Sigmoid colon (tissue), 7 donors: ENCODE results near the gene HOMER2. TPM values are rescaled to one million over a fixed set of nuclear protein-coding genes. Genes with fewer than 3 reads are reported as not detected.
A peak's percentile ranks its signal among the peaks of the same experiment; 100 is the strongest.

Experiments
- DNase-seq: peaks from one replicate; pipeline ENCODE4 v3.0.0-alpha.2; 2019
- H3K27ac ChIP-seq, 4 donors: fragments of 200-600 bp; sonication (generic); one replicate each; pipeline ENCODE4 v1.5.1; 2016 to 2019; ENCODE audit warnings: mild to moderate bottlenecking in 1 of 4
- H3K27me3 ChIP-seq, 3 donors: fragments of 200-600 bp; sonication (generic); one replicate each; pipeline ENCODE4 v1.5.1; 2019; ENCODE audit warnings: mild to moderate bottlenecking in 1 of 3
- H3K36me3 ChIP-seq, 4 donors: fragments of 200-600 bp; sonication (generic); one replicate each; pipeline ENCODE4 v1.5.1; 2016 to 2019
- H3K4me1 ChIP-seq, 4 donors: fragments of 200-600 bp; sonication (generic); one replicate each; pipeline ENCODE4 v1.5.1; 2017 to 2019
- H3K4me3 ChIP-seq, 4 donors: fragments of 200-600 bp; sonication (generic); one replicate each; pipeline ENCODE4 v1.5.1; 2017 to 2019; ENCODE audit warnings: mild to moderate bottlenecking in 2 of 4, moderate library complexity in 1 of 4
- H3K9me3 ChIP-seq, 4 donors: fragments of 200-600 bp in 3 of 4; sonication (generic) in 3 of 4; one replicate each; pipeline versions ENCODE4 v1.5.1 to v1.6.1; 2013 to 2019
- EP300 ChIP-seq, 4 donors: sonication (generic); formaldehyde crosslinking; IDR thresholded peaks; one replicate each; pipeline ENCODE4 v1.6.1; 2017; ENCODE audit warnings: antibody characterized with exemption in 4 of 4
- POLR2A ChIP-seq, 2 donors: fragments of 450-650 bp; IDR thresholded peaks; one replicate each; pipeline ENCODE4 v1.6.1; 2016; ENCODE audit warnings: antibody characterized with exemption in 2 of 2, mild to moderate bottlenecking in 2 of 2, moderate library complexity in 2 of 2
- POLR2AphosphoS5 ChIP-seq, 4 donors: sonication (generic); formaldehyde crosslinking; IDR thresholded peaks; one replicate each; pipeline ENCODE4 v1.6.1; 2017; ENCODE audit warnings: antibody characterized with exemption in 4 of 4
- WGBS, 2 donors: extraction: QIAGEN DNeasy Blood & Tissue Kit; methylation state at CpG; one replicate each; pipeline ENCODE4 v1.1.7; 2013; 5-methylcytosine and 5-hydroxymethylcytosine counted together
- intact Hi-C: fragments of 100-400 bp; cut with DNase I; formaldehyde crosslinking; loops from one replicate; pipeline ENCODE4 v1.15.1; 2023
- polyA plus RNA-seq, 3 donors: library from polyadenylated mRNA; stranded (reverse); fragments of 200-250 nt; gene quantifications; one replicate each; pipeline ENCODE4 v1.2.3, GENCODE V29; 2013
- total RNA-seq, 4 donors: library from RNA; depleted of rRNA; stranded (reverse); fragments of >200 nt; gene quantifications; one replicate each; pipeline ENCODE4 v1.1.0, GENCODE V29; 2016
- TF ChIP-seq, protein P1 (sequence below), 4 experiments: fragments of 450-650 bp in 3 of 4; fragments of 200-600 bp in 1 of 4; IDR thresholded peaks; one replicate each; pipeline ENCODE4 v1.5.1; 2016 to 2019; ENCODE audit warnings: antibody characterized with exemption in 4 of 4, mild to moderate bottlenecking in 3 of 4, moderate library complexity in 2 of 4
- donor health status: healthy with polysubstance abuse.
- donor health status: Bipolar disorder and iron deficiency.
- donor health status: healthy.

The HOMER2 gene
- total and polyA plus RNA-seq, 7 donors: under 0.01 to 16.8 (median 7.1) TPM

DNA sequence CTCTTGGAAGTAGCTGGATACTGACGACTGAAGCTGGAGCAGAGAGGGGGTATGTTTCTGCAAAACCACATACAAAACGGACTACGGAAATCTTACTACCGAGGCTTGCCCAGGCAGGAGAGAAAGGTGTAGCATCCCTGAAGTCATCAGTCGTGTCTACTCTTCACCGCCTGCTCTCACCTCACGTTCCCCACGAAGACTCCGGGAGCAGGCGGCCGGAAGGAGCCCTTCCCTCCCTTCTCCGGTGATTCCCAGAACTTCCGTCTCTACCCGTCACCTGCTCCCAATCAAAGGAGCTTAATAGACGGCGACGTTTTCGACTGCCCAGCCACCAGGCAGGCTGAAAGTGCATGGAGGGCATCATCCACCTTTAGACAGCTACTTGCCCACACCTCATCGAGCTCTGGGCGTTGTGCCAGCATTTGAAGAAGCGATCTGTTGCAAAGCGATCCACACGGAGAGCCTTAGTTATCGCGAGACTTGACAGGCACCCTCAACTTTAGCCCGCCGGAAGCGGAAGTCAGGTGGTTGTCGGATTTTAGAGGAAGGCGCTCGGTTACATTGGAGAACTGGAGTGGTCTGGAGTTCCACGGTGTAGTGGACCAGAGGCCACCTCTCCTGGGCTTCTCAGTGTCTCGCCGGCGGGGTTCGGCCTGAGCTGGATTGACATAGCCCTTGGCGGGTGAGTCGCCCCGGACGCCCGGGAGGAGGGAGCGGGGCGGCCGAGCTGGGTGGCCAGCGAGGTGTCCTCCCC is 33.3 kb upstream of the HOMER2 start, which contains the start of gene RAMAC:
Gene RAMAC, plus strand, starts transcription at position 523 of the 754 bp plus-strand sequence. CDS start 2,809 bp downstream, outside the sequence.
- Histone ChIP-seq H3K27me3 (no peaks in the 10 kb centered on the region), H3K9me3 (no peaks in the 10 kb centered on the region), H3K4me3 (peak within 1 kb of the TSS; percentile 59 to 96 (median 76)), H3K4me1 (peaks cover 0 to 23% (median 18%) of the 10 kb centered on the region in 4 donors), H3K27ac (peak within 1 kb of the TSS; percentile 72 to 80 (median 78)), H3K36me3 (peaks cover 0 to 25% (median 6%) of the 10 kb centered on the region in 4 donors)
- peak; percentile 97 for DNase-seq
- WGBS, 2 donors: 1 to 4% methylated on average over 45 of the region's 45 CpGs
- intact Hi-C loops: loop anchor here (5.0 kb wide), 2 partner anchors 139 to 234 kb away; no protein-coding TSS in a partner anchor
- TF ChIP-seq POLR2A (IDR thresholded peaks at IDR 0.05) (peak in 1 of 2 donors; percentile 34), EP300 (IDR thresholded peaks at IDR 0.05) (no peak), POLR2AphosphoS5 (IDR thresholded peaks at IDR 0.05) (peak; percentile 48 to 85 (median 76))
- TF ChIP-seq, protein P1, sequence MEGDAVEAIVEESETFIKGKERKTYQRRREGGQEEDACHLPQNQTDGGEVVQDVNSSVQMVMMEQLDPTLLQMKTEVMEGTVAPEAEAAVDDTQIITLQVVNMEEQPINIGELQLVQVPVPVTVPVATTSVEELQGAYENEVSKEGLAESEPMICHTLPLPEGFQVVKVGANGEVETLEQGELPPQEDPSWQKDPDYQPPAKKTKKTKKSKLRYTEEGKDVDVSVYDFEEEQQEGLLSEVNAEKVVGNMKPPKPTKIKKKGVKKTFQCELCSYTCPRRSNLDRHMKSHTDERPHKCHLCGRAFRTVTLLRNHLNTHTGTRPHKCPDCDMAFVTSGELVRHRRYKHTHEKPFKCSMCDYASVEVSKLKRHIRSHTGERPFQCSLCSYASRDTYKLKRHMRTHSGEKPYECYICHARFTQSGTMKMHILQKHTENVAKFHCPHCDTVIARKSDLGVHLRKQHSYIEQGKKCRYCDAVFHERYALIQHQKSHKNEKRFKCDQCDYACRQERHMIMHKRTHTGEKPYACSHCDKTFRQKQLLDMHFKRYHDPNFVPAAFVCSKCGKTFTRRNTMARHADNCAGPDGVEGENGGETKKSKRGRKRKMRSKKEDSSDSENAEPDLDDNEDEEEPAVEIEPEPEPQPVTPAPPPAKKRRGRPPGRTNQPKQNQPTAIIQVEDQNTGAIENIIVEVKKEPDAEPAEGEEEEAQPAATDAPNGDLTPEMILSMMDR (IDR thresholded peaks at IDR 0.05): no peak

DNA sequence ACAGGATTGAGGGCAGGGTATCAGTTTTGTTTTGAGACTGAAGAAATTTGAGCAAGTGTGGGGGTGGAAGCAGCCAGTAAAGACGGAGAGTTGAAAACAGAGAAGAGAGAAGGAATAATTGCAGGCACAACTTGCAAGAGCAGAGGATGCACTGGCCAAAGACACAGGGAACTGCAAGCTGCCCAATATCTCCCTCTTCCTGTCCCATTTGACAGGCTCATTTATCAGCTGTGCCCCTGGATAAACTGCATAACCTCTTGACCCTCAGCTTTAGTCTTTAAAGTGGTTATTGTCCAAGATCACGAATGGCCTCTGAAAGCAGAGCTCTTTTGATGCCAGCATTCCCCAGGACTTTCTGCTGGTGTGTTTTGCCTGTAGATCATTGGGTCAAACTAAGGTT is 28.5 kb upstream of the HOMER2 start:
- TF ChIP-seq POLR2A (IDR thresholded peaks at IDR 0.05) (no peak), POLR2AphosphoS5 (IDR thresholded peaks at IDR 0.05) (no peak), EP300 (IDR thresholded peaks at IDR 0.05) (no peak)
- TF ChIP-seq, protein P1 (IDR thresholded peaks at IDR 0.05): no peak
- Histone ChIP-seq H3K9me3 (no peaks in the 10 kb centered on the region), H3K27me3 (no peaks in the 10 kb centered on the region), H3K27ac (no peak overlapping the region), H3K4me3 (no peak overlapping the region), H3K36me3 (no peaks in the 10 kb centered on the region), H3K4me1 (peaks cover 0 to 7% (median 5%) of the 10 kb centered on the region in 4 donors)
- 70 to 78% methylated on average over 2 of the region's 2 CpGs for WGBS, 2 donors
- DNase-seq: no peak
- intact Hi-C loops: no loop called here

DNA sequence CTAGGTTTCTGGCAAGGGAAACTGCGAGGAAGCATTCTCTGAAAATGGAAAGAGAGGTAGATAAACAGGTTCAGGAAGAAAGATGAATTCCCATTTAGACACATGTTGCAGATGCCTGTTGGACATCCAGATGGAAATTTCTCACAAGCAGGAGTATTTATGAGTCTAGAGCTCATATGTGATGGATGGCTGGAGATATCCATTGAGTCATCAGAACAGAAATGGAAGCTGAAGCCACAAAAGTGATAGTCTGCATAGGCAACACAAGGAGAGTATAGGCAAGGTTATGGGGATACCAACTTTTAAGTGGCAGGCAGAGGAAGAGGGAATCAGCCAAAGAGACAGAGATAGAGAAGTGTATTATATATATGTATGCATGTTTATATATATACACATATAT is 27.2 kb upstream of the HOMER2 start:
- WGBS, 2 donors: 96 to 97% methylated on average over 1 of the region's 1 CpG
- H3K4me3 ChIP-seq: no peak overlapping the region
- H3K36me3 ChIP-seq: no peaks in the 10 kb centered on the region
- no peak for TF ChIP-seq EP300 (IDR thresholded peaks at IDR 0.05)
- TF ChIP-seq, protein P1 (IDR thresholded peaks at IDR 0.05): no peak
- no peak for TF ChIP-seq POLR2AphosphoS5 (IDR thresholded peaks at IDR 0.05)
- TF ChIP-seq POLR2A (IDR thresholded peaks at IDR 0.05): no peak
- no peak for DNase-seq
- H3K9me3 ChIP-seq: no peaks in the 10 kb centered on the region
- H3K4me1 ChIP-seq: no peaks in the 10 kb centered on the region
- intact Hi-C loops: no loop called here
- H3K27ac ChIP-seq: no peak overlapping the region
- H3K27me3 ChIP-seq: no peaks in the 10 kb centered on the region

DNA sequence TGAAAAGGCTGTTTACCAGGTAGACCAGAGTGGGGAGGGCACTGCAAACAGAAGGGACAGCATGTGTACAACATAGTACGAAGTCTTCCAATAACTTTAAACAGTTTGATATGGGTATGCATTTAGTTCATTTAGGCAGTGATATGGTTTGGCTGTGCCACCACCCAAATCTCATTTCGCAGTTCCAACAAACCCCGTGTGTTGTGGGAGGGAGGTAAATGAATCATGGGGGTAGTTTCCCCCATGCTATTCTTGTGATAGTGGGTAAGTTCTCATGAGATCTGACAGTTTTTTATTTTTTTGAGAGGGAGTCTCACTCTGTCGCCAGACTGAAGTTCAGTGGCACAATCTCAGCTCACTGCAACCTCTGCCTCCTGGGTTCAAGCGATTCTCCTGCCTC is 25.9 kb upstream of the HOMER2 start:
- 92 to 95% methylated on average over 5 of the region's 5 CpGs for WGBS, 2 donors
- H3K4me3 ChIP-seq: no peak overlapping the region
- no peaks in the 10 kb centered on the region for H3K27me3 ChIP-seq
- no peaks in the 10 kb centered on the region for H3K9me3 ChIP-seq
- DNase-seq: no peak
- no peaks in the 10 kb centered on the region for H3K36me3 ChIP-seq
- intact Hi-C loops: no loop called here
- H3K4me1 ChIP-seq: no peaks in the 10 kb centered on the region
- no peak overlapping the region for H3K27ac ChIP-seq
- TF ChIP-seq, protein P1 (IDR thresholded peaks at IDR 0.05): no peak
- TF ChIP-seq POLR2A (IDR thresholded peaks at IDR 0.05): no peak
- no peak for TF ChIP-seq POLR2AphosphoS5 (IDR thresholded peaks at IDR 0.05)
- no peak for TF ChIP-seq EP300 (IDR thresholded peaks at IDR 0.05)
